ENCODE results near the gene PSTPIP2. TPM values are rescaled to one million over a fixed set of nuclear protein-coding genes. Genes with fewer than 3 reads are reported as not detected.

The PSTPIP2 gene
- total and polyA plus RNA-seq, 2 donors (not counting 3 experiments of a cell fraction or from before 2014, with no cell fraction given), result 1.6 to 4.9 TPM

DNA sequence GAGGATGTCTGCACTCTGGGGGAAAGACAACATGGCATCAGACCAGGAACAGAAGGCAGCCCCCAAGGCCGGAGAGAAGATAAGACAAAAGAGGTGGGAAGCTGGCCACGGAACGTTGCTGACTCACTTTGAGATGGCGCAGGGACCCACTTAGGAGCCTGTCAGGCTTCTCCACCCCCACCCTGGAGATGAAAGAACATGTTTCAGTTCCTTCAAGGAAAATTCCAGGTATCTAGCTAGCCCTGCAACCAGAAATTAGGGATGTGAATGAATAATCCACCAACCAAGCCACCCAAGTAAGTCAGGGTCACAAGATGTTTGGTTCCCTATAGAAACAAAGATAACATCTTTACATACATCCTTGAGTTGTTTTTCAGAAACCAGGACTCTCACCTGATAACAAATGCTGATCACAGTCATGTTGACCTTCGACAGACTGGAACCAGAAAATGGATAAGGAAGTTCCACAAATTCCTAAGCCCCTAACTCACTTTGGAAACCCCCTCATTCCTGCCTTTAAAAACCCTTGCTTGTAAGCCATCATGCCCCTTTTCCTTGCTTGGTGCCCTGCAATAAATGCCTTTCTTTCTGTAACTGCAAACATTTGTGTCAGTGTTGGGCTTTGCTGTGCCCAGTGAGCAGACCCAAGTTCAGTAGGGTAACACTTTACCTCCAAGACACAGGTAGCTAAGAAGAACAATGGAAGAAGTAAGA lies 31.9 kb downstream of the PSTPIP2 start:
- no TSS peak for BruUV-seq (replicated peaks)
- no peaks in the 10 kb centered on the region for H3K27me3 ChIP-seq (ENCODE audit: control insufficient read depth in 2 of 2, insufficient read depth in 2 of 2, low read length in 2 of 2)
- no peaks in the 10 kb centered on the region for H3K9me1 ChIP-seq (replicated peaks; ENCODE audit: control insufficient read depth, extremely low read depth, insufficient read depth, low read length)
- H3K9ac ChIP-seq (replicated peaks; ENCODE audit: extremely low read depth, insufficient read depth, low read length), result no peak overlapping the region
- no peaks in the 10 kb centered on the region for H4K20me1 ChIP-seq (replicated peaks; ENCODE audit: control insufficient read depth, extremely low read depth, insufficient read depth, low read length)
- FAIRE-seq, result no peak
- no peak overlapping the region for H3K4me3 ChIP-seq (replicated peaks in 1 of 3; ENCODE audit: insufficient read depth in 1 of 3, low read depth in 1 of 3, low read length in 3 of 3)
- ChIA-PET CTCF (interaction anchor here (0.9 kb wide), 1 partner anchor 34 kb away, joined by 3 read pairs; no protein-coding TSS in a partner anchor), POLR2A (no interaction called here)
- H3K4me2 ChIP-seq (ENCODE audit: insufficient read depth, low read length), result no peak overlapping the region
- H2AFZ ChIP-seq (ENCODE audit: low read depth, low read length), result no peak overlapping the region
- TF ChIP-seq POLR2A (IDR thresholded peaks at IDR 0.05; ENCODE audit: low read depth, low read length), result no peak
- TF ChIP-seq MYC (IDR thresholded peaks at IDR 0.05; ENCODE audit: low read depth, low read length), result no peak
- no peak for TF ChIP-seq FOS (IDR thresholded peaks at IDR 0.05; ENCODE audit: borderline replicate concordance, insufficient read depth, low read length)
- no peak for TF ChIP-seq CTCF (IDR thresholded peaks at IDR 0.05; ENCODE audit: extremely low read depth in 1 of 2, insufficient read depth in 1 of 2, low read depth in 1 of 2, low read length in 2 of 2)
- intact Hi-C loops (cut with micrococcal nuclease) (no loop called here), dilution Hi-C loops (cut with MboI; ENCODE audit: extremely low pct_ligation_motif_present, low sequenced_read_pairs) (no loop called here)
- H3K4me1 ChIP-seq (ENCODE audit: control insufficient read depth, extremely low read depth, insufficient read depth, low read length), result no peaks in the 10 kb centered on the region
- DNase-seq (ENCODE audit: low read depth, low spot score), result peak; percentile 25
- H3K36me3 ChIP-seq (ENCODE audit: control insufficient read depth in 2 of 2, extremely low read depth in 1 of 2, insufficient read depth in 2 of 2, low read length in 2 of 2), result no peaks in the 10 kb centered on the region
- H3K9me3 ChIP-seq (replicated peaks; ENCODE audit: control insufficient read depth, insufficient read depth, low read length), result no peaks in the 10 kb centered on the region
- H3K27ac ChIP-seq (ENCODE audit: insufficient read depth, low read depth, low read length), result no peak overlapping the region
- no peaks in the 10 kb centered on the region for H3K79me2 ChIP-seq (ENCODE audit: control insufficient read depth, insufficient read depth, low read length)

Data from endothelial cell of umbilical vein (primary cell).